C4-2B (cell line): ENCODE data around the gene MGARP.
A peak's percentile ranks its signal among the peaks of the same experiment; 100 is the strongest.

ENCODE experiments used
- H3K27ac ChIP-seq: fragments of 450-650 bp; 2 replicates; pipeline ENCODE4 v1.5.1; 2017
- CTCF ChIP-seq: fragments of 450-650 bp; conservative IDR thresholded peaks from 2 replicates; pipeline ENCODE4 v1.5.1; 2017; ENCODE audit warnings: mild to moderate bottlenecking
- ZFX ChIP-seq: fragments of 450-650 bp; IDR thresholded peaks from 2 replicates; pipeline ENCODE4 v1.6.1; 2017

Gene MGARP

GRCh38 chr4:139301113-139301820, 21.2 kb upstream of the MGARP start, which contains the start of gene NAA15:
Gene NAA15 (plus strand): TSS chr4:139301505. CDS start chr4:139301778, 273 bp downstream.
- peak within 1 kb of the TSS; percentile 90 for H3K27ac ChIP-seq
- no peak for TF ChIP-seq ZFX
- no peak for TF ChIP-seq CTCF

- TF ChIP-seq CTCF (no peak), ZFX (no peak)
- peak overlapping the region; percentile 90 for H3K27ac ChIP-seq
These were observed 20.5 kb upstream of the MGARP start for GRCh38 chr4:139300431-139301112.

- no peak overlapping the region for H3K27ac ChIP-seq
- TF ChIP-seq ZFX, result no peak
- no peak for TF ChIP-seq CTCF
These were observed 19.5 kb upstream of the MGARP start for GRCh38 chr4:139299536-139299935.

GRCh38 chr4:139297001-139297410, 17.0 kb upstream of the MGARP start:
- H3K27ac ChIP-seq, result no peak overlapping the region
- TF ChIP-seq CTCF (no peak), ZFX (no peak)

GRCh38 chr4:139295942-139296299, 15.9 kb upstream of the MGARP start:
- H3K27ac ChIP-seq, result peak overlapping the region; percentile 96
- TF ChIP-seq CTCF (peak; percentile 71), ZFX (no peak)

GRCh38 chr4:139295206-139295941, 15.3 kb upstream of the MGARP start:
- TF ChIP-seq ZFX (peak; percentile 86), CTCF (peak; percentile 92)

More at GRCh38 chr4:139295206-139295941, 15.3 kb upstream of the MGARP start:
- H3K27ac ChIP-seq, result peak overlapping the region; percentile 96
